HG03060 (cell line): ENCODE results near the gene MX1.
"Not testable (repeated sequence)": the region's sequence is repeated elsewhere in the genome, so short reads cannot be mapped to it uniquely, and the experiment has no call there.

Source experiments
- ATAC-seq: cut with Tn5 transposase; IDR thresholded peaks from one replicate; pipeline ENCODE4 v1.9.1; 2021; ENCODE audit warnings: low read depth, moderate number of reproducible peaks; ENCODE audit not compliant: unreplicated experiment

The MX1 gene

GRCh38 chr21:41407541-41408460 lies 18.2 kb upstream of the MX1 start:
- no peak for ATAC-seq

- ATAC-seq: no peak
Measured at GRCh38 chr21:41410361-41410760, 15.7 kb upstream of the MX1 start.

GRCh38 chr21:41410767-41411448 lies 15.1 kb upstream of the MX1 start:
- no peak for ATAC-seq

- ATAC-seq: peak; percentile 76
Measured at GRCh38 chr21:41411449-41412089, 14.5 kb upstream of the MX1 start.

GRCh38 chr21:41417505-41417904 lies 8.5 kb upstream of the MX1 start:
- ATAC-seq: not testable (repeated sequence)

- ATAC-seq: no peak
Measured at GRCh38 chr21:41418393-41418792, 7.6 kb upstream of the MX1 start.

GRCh38 chr21:41418956-41419680 lies 6.9 kb upstream of the MX1 start:
- ATAC-seq: no peak

- no peak for ATAC-seq
Measured at GRCh38 chr21:41419921-41420862, 5.8 kb upstream of the MX1 start.

- ATAC-seq: not testable (repeated sequence)
Measured at GRCh38 chr21:41420998-41421397, 5.0 kb upstream of the MX1 start.

- no peak for ATAC-seq
Measured at GRCh38 chr21:41422546-41423304, 3.3 kb upstream of the MX1 start.

GRCh38 chr21:41423305-41423636 lies 2.8 kb upstream of the MX1 start:
- not testable (repeated sequence) for ATAC-seq

- no peak for ATAC-seq
Measured at GRCh38 chr21:41425588-41425953, 468 bp upstream of the MX1 start.

- no peak for ATAC-seq
Measured at GRCh38 chr21:41426676-41427404, 801 bp downstream of the MX1 start.

- no peak for ATAC-seq
Measured at GRCh38 chr21:41427556-41427955, 1.5 kb downstream of the MX1 start.

- ATAC-seq: no peak
Measured at GRCh38 chr21:41428311-41428710, 2.3 kb downstream of the MX1 start.

GRCh38 chr21:41428847-41429246 lies 2.8 kb downstream of the MX1 start:
- no peak for ATAC-seq

GRCh38 chr21:41429305-41429704 lies 3.3 kb downstream of the MX1 start:
- no peak for ATAC-seq

GRCh38 chr21:41429925-41430491 lies 4.0 kb downstream of the MX1 start:
- no peak for ATAC-seq
